Transverse colon (tissue), 3 donors: ENCODE results near the gene COX6A2.

Experiments used
- EP300 ChIP-seq: sonication (generic); formaldehyde crosslinking; IDR thresholded peaks from one replicate; pipeline ENCODE4 v1.6.1; 2017; ENCODE audit warnings: antibody characterized with exemption, low read depth
- TF ChIP-seq, protein P1 (sequence below), 5 experiments: fragments of 200-600 bp in 3 of 5; fragments of 450-650 bp in 2 of 5; sonication (generic) in 3 of 5; IDR thresholded peaks; 1 replicate in 2 of 5; 2 replicates in 3 of 5; pipeline ENCODE4 v1.5.1; 2016 to 2017; ENCODE audit warnings: antibody characterized with exemption in 5 of 5, inconsistent platforms in 3 of 5, mild to moderate bottlenecking in 2 of 5, moderate library complexity in 1 of 5

DNA sequence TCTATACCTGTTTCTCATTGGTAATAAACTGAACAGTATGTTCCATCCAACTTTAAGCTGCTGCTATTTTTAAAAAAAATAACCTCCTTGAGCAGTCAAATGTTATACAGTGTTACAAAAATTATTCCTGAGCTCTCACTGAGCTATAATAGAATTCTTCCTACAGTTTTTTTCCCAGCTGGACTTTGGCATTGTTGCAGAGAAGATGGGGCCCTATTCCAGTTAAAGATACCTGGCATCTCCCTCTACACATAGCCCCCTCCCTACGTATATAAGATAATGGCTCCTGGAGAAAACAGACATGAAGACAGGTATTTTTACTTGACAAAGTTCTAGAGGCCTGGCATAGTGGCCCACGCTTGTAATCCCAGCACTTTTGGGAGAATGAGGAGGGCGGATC is 1.6 kb upstream of the COX6A2 start:
- no peak for TF ChIP-seq EP300
- TF ChIP-seq, protein P1, sequence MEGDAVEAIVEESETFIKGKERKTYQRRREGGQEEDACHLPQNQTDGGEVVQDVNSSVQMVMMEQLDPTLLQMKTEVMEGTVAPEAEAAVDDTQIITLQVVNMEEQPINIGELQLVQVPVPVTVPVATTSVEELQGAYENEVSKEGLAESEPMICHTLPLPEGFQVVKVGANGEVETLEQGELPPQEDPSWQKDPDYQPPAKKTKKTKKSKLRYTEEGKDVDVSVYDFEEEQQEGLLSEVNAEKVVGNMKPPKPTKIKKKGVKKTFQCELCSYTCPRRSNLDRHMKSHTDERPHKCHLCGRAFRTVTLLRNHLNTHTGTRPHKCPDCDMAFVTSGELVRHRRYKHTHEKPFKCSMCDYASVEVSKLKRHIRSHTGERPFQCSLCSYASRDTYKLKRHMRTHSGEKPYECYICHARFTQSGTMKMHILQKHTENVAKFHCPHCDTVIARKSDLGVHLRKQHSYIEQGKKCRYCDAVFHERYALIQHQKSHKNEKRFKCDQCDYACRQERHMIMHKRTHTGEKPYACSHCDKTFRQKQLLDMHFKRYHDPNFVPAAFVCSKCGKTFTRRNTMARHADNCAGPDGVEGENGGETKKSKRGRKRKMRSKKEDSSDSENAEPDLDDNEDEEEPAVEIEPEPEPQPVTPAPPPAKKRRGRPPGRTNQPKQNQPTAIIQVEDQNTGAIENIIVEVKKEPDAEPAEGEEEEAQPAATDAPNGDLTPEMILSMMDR (IDR thresholded peaks at IDR 0.05), result no peak
